ENCODE data around the gene HNRNPA2B1.

DNA sequence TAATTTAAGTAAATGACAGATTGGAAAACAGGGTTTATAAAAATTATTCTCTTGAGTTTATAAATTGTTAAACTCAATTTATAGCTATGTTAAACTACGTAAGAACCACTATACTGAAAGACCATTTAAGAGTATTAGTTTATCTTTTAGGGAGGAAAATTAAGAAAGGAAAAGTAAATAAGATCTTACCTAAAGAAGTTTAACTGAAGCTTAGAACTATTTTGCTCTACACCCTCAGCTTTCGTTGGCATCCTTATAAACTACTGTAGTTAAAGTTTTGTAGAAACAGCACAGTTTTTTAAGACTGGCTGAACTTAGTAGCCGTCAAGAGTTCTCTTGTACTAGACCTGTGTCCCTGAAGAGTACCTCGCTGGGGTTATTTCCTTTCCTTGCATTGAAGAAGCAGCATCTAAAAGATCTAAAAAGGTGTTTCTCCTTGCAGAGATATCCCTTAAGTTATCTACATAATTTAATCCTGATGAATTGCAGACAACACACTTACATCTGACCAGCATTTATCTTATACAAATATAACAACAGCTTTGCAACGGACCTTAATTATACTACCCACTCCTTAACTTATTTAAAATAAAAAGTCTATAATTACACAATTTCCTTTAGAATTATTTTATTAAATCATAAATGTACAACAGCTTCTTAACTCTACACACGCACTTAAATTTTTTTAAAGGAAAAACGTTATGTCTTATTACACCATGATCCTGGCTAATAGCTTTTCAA is 9.1 kb downstream of the HNRNPA2B1 start:
- TF ChIP-seq, protein P1, sequence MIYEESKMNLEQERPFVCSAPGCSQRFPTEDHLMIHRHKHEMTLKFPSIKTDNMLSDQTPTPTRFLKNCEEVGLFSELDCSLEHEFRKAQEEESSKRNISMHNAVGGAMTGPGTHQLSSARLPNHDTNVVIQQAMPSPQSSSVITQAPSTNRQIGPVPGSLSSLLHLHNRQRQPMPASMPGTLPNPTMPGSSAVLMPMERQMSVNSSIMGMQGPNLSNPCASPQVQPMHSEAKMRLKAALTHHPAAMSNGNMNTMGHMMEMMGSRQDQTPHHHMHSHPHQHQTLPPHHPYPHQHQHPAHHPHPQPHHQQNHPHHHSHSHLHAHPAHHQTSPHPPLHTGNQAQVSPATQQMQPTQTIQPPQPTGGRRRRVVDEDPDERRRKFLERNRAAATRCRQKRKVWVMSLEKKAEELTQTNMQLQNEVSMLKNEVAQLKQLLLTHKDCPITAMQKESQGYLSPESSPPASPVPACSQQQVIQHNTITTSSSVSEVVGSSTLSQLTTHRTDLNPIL (CRISPR knock-in tag; IDR thresholded peaks at IDR 0.05; ENCODE audit: low read depth): peak; percentile 9; the same call in 1 of the 2 replicates
- no peak for TF ChIP-seq TCF4 (CRISPR knock-in tag; IDR thresholded peaks at IDR 0.05; ENCODE audit: borderline replicate concordance)
- TF ChIP-seq ZC3H10 (CRISPR knock-in tag; IDR thresholded peaks at IDR 0.05): no peak
- TF ChIP-seq ZNF70 (CRISPR knock-in tag; IDR thresholded peaks at IDR 0.05): no peak
- TF ChIP-seq ZFP3 (CRISPR knock-in tag; IDR thresholded peaks at IDR 0.05): no peak
- no peak for TF ChIP-seq BACH2 (CRISPR knock-in tag; IDR thresholded peaks at IDR 0.05; ENCODE audit: borderline replicate concordance)
- no peak for TF ChIP-seq GLIS3 (CRISPR knock-in tag; IDR thresholded peaks at IDR 0.05)
